HG03469 (cell line): ENCODE data around the gene PKP4.

Experiments used
- ATAC-seq: cut with Tn5 transposase; IDR thresholded peaks from one replicate; pipeline ENCODE4 v1.9.1; 2021; ENCODE audit warnings: mild to moderate bottlenecking, moderate library complexity, moderate number of reproducible peaks; ENCODE audit not compliant: unreplicated experiment

Gene PKP4

DNA sequence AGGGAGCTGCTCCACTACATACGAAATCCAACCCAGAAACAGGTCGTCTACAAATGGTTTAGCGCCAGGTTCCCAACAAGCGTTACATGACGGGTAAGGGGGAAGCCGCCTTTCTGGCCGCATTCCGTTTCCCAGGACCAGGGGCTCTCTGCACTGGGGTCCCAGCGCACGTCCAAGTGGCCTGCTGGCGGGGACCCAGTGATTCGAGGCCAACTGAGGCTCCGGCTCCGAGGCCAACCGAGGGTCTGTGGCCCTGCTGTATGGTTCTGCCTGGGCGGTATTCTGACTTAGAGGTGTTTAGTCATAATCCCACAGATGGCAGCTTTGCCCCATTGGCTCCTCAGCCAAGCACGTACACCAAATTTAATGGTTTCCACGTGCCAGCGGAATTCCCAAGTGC is 127.2 kb downstream of the PKP4 start:
- ATAC-seq = no peak

DNA sequence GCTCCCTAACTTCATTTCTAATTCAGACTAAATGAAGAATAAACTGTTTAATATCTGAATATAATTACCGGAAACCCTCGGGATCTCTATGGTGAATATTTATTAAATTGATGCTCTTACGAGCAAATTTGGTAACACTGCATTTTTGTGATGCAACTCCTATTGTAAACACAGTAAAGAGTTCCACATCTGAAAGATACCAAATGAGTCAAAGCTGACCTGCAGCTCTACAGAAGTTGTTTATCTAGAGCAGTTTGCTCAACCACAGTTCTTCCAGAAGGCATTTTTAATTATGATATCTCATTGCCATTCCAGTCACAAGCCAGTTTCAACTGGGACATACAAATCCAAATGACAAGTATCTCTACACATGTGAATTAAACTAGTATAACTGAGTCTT is 129.7 kb downstream of the PKP4 start:
- no peak for ATAC-seq

DNA sequence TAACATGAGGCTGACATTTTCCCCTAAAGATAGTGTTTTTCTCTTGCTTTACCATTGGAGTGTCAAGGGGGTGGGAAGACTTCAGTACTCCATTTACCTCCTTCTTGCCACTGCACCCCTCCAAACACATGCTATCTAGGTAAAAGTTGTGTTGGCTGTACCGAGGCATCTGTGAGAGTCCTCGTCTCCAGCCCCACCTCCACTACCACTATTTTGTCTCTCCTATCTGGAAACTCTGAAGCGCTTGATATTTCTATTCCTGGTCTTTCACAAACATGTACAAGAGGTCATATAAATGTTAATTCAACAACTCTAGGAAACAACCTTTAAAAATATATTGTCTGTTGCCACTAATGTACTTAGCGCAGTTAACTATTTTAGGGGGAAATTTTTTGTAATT is 132.6 kb downstream of the PKP4 start:
- ATAC-seq = no peak

DNA sequence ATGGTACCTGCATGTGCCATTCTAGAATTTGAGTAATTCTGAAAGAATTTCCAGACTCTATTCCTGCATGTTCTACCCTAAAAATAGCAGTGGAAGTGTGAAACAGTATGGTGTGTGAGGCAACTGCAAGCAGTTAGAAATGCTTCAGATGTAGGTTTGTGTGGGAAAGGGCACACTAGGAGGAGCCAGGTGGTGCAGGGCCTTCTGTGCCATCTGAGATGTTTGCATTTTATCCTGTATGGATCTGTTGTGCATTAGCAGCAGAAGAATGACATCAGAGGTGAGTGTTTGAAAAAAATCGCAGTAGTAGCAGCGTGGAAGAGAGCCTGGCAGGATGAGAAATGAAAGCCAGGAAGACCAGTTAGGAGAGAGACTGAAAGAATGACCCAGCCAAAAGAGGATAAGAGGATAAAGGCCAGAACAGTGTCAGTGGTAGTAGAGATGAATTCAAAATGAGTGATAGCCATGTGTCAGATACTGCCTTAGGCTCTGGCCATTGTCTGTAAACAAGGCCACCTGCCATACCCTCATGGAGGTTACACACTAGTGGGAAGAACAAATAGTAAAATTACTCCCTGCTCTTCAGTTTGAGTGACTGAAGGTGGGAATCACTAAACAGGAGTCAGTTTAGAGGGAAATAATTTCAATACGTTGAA is 142.2 kb downstream of the PKP4 start:
- no peak for ATAC-seq

GRCh38 chr2:158599609-158600008 is 142.9 kb downstream of the PKP4 start:
- no peak for ATAC-seq

DNA sequence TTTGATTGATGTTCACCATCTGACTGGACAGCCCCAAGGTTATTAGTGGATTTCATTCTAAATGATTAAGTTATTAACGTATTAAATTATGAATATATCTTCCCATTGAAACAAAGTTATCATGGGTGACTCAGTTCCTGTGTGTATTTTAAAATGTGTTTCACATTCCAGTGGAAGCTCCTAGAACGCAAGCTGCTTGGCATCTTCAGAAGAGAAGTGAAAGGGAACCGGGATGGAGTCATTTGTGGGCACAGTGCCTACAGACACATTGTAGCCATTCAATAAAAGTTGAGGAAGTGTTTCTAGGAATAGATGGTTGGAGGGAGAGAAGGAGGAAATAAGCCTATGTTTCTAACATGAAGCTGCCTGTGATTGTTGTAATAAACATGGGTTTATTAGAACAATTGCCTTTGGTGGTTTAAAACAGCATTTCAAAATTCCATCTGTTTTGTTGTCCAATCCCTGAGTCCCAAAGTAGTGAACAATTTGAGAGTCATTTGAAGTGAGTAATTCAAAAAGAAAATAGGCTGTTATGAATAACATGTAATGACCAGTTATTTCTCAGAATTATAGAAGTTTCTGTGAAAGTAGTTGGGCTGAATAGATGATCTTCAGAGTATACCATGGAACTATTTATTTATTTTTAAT is 143.5 kb downstream of the PKP4 start:
- no peak for ATAC-seq

- ATAC-seq = no peak
Observed at GRCh38 chr2:158602027-158602426, 145.3 kb downstream of the PKP4 start.

GRCh38 chr2:158603205-158603604 is 146.5 kb downstream of the PKP4 start:
- ATAC-seq = no peak

DNA sequence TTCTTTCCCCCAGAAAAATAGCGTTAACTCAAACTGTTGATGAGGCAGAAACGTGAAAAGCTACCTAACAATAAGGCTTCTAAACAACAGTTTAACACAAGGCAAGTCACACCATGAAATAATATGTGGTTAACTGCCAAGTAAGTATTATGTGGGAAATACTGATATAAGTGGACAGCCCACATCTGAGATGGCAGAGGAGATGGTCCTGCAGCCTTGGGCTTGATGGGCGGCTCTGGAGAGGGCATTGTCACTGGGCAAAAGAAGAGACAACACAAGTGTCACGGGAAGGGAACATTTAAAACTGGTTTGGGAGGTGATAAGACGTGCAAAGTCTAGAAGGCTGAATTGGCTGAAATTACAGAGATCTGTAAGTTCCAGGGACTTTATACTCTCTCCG is 147.2 kb downstream of the PKP4 start:
- no peak for ATAC-seq

DNA sequence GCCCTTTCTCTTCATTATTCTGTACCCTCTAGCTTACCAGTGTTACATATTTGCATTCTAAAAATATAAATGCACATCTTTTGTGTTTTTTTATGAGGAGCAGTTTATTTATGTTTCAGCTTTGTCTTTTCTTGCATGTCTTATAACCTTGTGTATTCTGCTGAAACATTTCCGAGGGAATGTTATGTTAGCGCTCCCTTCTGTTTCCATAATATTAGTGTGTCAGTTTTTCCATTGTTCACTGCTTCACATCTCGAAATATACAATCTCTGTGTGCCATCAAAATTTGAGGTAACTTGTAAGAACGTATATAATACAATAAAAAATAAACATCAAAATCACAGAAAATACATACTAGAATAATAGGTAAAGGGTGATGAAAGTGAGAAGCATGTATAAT is 153.3 kb downstream of the PKP4 start:
- ATAC-seq = no peak

GRCh38 chr2:158616480-158617000 is 159.8 kb downstream of the PKP4 start:
- ATAC-seq = no peak

DNA sequence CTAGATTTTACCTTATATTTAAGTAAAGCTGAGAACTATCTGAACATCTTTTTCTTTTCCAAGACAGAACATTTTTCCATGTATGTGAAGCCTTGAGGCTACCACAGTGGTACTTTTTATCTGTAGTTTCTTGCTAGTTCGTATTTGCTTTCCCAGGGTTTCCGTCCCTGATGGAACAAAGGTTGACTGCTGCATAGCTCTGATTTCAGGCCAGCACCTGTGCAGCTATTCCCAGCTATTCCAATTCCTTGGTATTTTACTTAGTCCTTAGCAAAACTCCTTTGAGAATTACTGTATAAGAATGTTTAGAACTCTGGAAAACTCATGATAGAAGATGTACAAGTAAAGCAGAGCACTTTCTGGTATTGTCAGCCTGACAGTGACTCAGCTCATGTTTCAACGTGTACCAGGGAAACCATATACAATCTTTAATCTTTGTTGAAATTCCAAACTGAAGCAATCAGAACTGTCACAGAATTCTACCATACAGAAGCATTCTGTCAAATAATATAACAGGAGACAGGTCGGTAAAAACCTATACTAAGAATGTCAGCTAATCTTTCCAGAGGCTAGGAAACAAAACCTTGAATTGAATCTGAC is 162.2 kb downstream of the PKP4 start:
- no peak for ATAC-seq

GRCh38 chr2:158619496-158619895 is 162.7 kb downstream of the PKP4 start:
- ATAC-seq = peak; percentile 42

DNA sequence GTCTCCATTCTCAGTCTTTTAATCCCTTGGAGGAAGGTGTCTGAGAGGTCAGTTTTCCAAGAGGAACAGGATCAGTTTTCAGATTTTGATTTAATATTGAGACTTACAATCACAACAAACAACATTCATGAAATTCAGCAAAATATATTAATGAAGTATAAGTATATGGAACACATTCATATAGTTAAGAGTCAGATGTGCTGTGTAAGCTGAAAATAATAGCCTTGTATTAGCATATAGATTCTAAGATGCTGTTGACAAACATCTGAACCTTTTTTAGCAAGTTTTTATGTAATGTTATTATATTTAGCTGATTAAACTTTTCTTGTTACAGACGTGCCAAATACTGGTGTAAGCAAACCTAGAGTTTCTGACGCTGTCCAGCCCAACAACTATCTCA is 163.9 kb downstream of the PKP4 start:
- ATAC-seq = no peak

- no peak for ATAC-seq
Observed at GRCh38 chr2:158624071-158624667, 167.4 kb downstream of the PKP4 start.

DNA sequence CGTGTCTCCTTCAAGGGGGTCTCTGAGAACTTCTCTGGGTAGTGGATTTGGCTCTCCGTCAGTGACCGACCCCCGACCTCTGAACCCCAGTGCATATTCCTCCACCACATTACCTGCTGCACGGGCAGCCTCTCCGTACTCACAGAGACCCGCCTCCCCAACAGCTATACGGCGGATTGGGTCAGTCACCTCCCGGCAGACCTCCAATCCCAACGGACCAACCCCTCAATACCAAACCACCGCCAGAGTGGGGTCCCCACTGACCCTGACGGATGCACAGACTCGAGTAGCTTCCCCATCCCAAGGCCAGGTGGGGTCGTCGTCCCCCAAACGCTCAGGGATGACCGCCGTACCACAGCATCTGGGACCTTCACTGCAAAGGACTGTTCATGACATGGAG is 168.2 kb downstream of the PKP4 start:
- no peak for ATAC-seq

- no peak for ATAC-seq
Observed at GRCh38 chr2:158629116-158629515, 172.4 kb downstream of the PKP4 start.

- ATAC-seq = no peak
Observed at GRCh38 chr2:158633261-158633660, 176.5 kb downstream of the PKP4 start.

DNA sequence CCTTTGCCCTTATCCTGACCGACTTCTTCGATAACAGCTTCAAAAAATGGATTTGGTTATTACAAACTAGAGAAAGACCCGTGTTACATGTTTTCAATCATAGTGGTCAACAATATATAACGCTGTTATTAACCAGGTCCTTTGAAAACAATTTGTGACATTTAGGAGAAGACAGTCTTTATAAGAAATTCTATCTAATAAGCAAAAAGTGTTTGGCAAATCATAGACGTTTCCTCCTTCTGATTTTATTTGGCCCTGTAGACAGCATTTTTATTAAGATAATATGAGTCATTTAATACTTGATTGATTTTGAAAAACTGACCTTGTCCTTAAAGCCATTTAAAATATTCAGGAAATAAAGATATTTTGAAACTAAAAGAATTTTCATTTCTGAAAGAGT is 177.9 kb downstream of the PKP4 start:
- ATAC-seq = no peak

DNA sequence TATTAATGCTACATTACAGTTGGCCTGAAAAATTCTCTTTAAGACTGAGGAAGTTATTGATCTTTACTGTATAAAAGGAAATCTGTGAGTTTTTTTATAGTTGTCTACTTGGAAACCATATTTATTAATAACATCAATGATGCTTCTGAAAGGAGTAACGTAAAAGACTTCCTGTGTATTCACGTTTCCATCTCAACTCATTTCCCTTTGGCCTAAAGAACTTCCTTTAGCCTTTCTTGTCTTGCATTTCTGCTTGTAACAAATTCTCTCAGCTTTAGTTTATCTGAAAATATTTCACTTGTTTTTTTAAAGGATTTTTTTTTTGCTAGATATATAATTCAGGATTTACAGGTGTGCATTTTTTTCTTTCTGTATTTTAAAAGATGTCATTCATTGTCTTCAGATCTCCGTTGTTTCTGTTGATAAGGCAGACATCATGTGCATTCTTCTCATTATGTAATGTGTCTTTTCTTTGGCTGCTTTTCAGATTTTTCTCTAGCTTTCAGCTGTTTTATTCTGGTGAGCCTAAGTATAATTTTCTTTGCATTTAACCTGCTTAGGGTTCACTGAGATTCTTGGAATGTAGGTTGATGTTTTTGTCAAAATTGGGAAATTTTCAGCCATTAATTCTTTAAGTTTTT is 179.3 kb downstream of the PKP4 start:
- no peak for ATAC-seq

DNA sequence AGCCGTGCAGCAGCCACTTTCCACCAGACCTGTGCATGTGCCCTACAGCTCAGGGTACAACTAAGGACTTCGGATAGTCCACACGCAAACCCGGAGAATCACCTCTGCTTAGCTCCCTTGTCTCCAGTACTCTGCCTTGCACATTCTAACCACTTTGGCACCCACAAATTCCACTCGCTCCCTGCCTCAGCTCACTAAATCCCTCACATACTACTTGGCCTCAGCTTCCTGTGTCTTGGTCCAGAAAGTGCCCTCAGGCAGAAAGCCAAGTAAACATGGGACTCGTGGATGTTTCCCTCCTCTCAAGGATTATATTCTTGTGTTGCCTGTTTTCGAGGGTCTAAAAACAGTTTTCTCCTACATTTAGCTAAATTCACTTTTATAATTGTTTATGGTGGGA is 180.6 kb downstream of the PKP4 start:
- no peak for ATAC-seq
